ENCODE measurements around the gene EFNA5.

Gene EFNA5

DNA sequence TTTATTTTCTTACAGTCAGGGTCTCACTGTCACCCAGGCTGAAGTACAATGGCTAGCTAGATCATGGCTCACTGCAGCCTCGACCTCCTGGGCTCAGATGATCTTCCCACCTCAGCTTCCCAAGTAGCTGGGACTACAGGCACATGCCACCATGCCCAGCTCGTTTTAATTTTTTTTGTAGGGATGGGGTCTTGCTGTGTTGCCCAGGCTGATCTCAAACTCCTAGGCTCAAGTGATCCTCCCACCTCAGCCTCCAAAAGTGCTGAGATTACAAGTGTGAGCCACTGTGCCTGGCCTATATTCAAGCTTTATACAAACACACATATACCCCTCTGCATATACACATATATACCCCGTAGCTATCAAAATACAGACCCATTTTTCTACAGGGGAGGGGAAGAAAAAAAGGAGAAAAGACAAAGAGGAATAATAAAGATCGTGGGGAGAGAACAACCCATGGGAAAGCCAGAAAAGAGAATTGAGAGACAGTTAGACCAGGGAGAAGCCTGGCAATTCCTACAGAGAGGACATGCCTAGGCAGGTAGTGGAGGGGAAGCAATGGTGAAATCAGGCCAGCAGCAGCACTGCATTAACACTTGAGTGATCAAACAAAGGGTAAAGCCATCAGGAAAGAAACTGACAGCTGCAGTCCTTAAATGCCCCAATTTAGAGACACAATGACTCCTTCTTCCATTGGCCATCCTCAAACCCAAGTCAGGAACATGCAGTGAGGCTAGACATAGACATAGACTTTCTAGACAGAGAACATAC, 102.7 kb downstream of the EFNA5 start:
- no peak for DNase-seq

DNA sequence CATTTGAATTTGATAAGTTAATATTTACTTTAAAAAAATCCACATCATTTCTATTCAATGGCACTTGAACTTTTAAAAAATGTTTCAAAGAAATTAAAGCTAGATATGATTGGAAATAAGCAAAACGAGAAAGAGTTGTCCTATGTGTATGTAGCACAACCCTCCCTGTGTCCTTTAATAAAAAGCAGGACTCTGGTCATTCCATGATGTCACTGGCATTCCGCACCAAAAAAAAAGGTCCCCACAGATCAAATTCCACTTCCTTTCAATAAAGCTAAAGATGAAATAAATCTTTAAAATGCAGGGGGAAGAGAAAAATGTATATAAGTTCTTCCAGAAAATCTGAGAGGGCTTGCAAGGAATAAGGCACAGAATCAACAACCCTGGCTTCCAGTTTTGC, 103.8 kb downstream of the EFNA5 start:
- DNase-seq = no peak

DNA sequence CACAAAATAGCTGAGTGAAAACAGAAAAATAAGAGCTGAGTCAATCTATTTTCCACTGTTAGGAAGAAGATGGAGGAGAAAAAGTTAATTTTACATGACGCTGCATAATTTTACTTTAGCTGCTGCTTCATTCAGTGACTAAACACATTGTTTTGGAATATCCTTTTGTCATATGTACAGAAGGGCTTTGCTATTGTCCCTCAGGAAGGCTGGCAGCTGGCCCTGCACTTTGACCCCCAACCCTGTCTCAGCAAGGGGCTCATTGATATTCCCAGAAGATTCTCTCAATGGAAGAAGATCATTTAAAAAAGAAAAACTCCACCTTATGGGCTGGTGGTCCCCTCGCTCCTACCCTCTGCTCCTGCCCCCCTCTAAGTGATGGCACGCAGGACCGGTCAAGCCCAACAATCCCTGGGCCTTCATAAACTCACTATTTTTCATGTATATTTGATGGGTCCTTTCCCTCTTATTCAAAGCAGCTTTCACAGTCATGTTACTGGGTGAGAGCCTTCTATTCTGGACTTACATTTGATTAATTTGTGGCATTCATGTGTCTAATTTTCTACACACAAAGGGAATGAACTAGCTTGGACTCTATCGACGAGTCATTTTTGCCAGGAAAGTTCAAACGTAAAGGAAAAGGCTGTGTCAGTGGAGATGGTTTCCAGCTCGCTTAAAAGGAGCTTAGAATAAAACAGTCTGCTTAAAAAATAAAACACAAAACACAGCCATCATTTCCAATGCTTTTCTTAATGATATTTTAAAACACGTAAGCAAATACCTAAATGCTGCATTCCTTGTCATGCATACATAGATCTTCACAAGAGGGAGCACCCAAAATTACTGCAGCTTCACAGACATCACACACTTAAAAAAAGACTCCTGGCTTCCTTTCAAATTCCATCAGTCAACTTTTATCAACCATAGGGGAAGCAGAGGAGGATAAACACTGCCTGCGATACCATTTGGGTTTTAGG, 104.7 kb downstream of the EFNA5 start:
- DNase-seq = no peak

DNA sequence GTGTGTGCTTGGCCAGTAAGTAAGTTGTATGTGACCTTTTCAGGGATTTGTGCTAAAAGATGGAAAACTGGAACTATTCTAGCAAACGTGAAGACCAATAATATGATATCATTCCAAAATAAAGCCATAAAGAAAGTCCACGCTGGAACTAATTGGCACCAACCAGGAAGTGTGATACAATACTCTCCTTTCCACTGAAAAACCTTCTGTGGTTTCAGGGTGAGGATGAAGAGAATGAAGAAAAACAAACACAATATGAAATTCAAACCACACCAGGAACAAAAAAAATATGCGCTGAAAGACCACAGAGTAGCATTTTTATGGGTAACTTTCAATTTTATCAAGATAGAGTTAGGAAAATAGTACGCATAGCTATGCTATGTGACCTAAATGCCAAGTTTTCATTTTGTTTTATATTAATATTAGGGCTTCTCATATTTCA, 105.8 kb downstream of the EFNA5 start:
- no peak for DNase-seq

DNA sequence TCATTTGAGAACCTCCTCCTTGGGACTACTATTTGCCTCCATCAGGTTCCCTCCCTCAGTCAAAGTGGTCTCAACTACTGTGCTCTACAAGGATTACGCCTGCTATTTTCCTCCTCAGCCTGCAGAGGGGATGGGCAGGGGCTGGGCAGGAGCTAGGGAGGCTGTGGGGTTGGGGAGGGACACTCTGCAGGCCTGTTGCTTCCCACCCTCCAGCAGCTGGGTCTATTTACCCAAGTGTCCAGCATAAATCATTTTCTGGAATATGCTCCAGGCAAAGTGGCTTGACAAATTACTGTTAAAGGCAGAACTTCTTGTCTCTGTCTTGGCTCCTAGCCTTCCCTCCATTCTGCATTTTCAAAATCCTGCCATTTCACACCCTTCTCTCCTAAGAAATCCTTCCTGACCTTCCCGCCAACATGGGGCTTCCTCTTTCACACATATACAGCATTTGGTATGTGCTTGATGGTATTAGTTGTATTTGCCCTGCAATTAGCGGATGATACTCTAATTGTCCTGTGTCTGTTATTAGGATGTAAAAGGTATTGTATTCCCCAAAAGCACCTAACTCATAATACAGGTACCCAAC, 106.7 kb downstream of the EFNA5 start:
- no peak for DNase-seq

DNA sequence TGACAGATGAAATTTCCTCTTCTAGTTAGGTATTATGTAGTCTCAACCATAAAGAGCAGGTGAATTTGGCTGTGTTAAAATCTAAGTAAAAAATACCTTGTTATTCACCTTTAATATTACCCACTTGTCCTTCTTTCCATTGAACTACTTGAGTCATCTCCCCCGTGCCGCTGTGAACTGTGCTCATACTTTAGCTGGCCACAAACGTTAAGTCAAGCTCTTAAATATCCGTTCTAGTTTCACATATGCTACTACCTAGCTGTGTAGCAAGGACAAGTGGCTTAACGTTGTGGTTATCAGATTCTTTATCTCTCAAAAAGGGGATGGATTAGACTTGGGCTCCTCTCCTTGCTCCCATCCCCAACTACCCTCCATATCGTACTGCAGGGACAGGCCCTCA, 110.4 kb downstream of the EFNA5 start:
- DNase-seq = no peak

DNA sequence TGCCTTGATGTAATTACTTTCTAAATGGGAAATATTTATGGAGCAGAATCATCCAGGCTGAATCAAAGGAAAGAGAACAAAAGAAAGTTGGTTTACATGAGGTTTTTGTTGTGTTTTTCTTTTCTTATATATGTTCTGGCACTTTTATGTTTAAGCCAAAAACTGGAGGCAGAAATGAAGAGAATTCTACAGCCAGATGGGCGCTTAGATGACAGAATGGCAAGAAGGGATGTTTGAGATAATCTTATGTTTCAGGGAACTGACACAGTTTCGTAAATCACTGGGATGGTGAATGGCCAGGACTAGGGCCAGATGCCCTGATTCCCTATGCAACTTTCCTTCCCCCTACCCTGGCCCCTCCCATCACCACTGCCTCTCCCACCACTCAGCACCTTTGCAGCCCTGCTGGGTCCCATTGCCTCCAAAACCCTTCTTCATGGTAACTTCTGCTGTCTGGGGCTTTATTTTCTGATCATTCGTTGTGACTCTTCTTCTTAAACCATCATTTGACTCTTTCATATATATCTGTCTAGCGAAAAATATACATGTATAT, 111.8 kb downstream of the EFNA5 start:
- DNase-seq = no peak

DNA sequence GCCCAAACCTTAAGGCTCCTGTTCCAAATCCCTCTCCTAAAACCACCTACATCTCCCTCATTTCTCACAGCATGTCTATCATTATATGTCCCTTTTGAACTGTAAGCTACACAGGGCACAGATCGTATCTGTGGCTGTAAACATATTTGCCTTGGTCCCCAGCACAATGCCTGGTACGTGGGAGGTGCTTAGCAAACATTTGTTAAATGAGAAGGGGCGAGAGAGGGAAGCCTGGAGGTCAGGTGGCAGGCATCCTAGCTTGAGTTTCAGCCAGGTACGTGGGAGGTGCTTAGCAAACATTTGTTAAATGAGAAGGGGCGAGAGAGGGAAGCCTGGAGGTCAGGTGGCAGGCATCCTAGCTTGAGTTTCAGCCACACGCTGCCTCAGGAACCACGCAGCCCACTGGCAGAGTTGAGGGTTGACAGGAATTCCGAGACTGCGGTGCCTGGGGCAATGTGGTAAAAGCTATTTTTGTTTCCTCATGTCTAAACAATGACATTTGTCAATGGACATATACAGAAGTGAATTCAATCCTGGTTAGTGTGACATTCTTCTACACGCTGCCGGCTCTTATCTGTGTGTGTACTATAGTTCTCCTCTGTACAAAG, 113.6 kb downstream of the EFNA5 start:
- DNase-seq = no peak

DNA sequence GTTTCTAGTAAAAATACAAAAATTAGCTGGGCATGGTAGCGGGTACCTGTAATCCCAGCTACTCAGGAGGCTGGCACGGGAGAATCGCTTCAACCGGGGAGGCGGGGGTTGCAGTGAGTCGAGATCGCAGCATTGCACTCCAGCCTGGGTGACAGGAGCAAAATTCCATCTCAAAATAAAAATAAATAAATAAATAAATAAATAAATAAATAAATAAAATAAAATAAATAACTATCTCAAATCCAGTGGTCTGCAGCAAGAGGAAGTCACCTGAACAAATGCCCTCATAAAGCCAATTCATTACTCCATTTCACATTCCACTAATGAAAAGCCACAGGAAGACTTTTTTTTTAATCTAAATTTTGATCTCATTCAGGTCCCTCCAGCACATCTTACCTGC, 114.2 kb downstream of the EFNA5 start:
- no peak for DNase-seq

DNA sequence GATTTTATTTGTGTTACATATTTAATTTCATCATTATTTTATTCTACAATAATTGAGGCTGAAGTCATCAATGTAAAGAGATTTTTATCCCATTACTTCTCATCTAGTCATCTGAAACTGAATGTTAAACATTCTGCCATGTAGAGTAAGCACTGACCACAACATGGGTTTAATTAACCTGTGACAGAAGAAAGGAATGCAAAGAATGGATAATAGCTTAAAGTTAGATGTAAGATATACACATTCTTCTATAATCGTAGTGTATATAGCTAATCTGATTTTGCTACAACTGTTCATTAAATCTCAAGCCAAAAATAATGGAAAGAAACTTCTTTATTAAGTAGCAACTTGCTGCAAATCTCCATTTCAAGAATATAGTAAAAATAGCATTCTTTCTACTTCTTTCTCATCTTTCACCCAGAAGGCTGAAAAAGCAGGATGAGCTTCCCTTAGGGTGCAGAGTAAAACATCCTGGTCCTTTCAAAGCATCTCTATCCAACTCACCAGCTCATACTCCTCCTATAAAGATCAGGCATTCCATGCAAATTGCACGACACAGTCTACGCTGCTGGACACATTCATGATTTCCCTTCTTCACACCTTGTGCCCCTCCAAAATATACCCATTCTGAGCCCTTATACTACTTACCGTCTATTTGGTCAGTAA, 115.2 kb downstream of the EFNA5 start:
- DNase-seq = no peak

DNA sequence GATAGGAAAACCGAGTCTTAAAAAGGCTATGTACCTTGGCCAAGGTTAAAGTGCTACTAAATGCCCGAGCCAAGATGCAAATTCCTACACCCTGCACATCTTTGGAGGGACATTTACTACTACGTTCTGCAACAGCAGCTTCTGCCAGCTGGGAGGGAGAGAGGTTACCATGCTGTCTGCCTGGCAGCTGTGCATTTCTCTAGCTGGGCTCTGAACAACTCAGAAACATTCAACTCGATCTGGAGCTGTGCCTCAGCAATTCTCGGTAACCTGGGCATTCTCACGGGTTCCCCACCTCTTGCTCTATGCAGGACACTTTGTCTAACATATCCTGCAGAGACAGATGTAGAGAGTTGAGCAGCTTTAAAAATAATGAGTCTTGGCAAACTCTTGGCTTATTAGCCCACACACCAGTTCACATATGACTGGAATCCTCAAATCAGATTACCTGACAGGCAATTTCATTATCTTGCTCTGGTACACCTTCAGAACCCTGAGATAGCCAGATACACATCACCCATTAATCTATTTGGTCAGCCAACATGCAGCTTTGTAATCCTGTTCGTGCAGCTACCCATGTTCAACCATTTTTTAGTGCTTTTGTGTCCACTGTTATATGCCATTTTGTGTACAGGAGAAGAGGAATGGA, 115.8 kb downstream of the EFNA5 start:
- DNase-seq = no peak

DNA sequence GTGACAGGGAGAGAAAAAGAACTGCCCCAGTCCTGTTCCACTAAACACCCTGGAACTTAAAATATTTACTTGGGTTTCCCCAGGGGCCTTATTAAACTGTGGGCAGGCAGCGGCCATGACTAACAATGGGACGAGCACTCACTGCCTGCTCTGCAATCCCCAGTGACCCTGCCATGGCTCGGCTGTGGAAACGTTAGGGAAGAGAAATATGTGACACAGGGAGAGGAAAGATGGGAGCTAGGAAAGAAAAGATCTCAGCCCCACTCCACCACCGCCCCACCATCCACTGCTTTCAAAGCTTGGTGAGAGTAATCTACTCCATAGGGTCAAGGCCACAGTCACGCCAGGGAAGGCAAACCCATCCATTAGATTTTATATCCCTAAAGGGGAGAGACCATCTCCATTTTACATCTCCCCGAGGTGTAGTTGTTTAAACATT, 117.6 kb downstream of the EFNA5 start:
- DNase-seq = no peak

DNA sequence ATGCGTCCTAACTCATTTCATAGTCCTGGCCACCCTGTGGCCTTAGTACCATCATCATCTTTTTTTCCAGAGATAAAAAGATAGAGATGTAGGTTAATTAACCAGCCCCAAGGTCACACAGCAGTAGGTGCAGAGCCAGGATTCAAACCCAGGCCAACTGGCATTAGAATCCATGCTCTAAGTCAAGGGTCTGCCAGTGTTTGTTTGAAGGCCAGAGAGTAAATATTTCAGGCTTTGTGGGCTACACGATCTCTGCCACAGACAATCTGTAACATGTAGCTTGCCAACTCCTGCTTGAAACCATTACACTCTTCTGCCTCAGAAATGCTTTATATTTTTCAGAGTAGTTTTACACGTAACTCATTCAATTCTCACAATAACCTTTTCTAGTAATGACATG, 119.6 kb downstream of the EFNA5 start:
- no peak for DNase-seq

DNA sequence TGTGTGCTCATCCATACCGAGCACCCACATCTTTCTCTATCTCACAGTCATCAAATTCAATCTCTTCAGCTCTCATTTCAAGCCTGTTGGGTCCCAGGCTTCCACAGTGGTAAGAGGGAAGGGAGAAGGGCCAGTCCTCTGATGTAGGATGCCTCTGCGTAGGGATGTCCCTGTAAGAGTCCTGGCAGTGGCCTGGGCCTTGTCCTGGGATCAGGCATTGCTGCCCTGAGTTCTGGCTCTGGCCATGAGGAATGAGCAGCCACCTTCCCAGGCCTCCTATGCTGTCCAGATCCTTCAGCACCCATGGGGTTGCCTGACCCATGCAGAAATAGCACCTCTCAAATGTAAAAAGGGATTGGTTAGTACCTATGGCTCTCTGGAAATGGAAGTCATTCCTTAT, 121.2 kb downstream of the EFNA5 start:
- no peak for DNase-seq

DNA sequence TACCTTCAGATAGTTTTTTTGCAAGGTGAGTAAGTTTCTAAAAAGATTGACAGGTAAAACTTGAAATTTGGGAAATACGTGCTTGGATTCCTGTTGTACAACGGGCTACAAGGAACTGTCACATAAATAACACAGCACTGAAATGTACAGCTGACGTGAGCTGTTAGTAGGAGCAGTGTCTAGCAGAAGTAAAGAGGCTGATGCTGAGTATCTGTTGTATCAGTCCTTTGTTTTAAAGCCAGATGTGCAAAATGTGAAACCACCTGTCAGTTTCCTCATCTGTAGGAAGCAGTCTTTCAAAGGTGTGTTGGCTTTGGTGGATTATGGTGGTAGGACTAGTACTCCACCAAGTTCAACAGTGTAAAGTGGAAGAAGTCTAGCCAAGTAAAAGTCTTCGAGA, 122.3 kb downstream of the EFNA5 start:
- no peak for DNase-seq

DNA sequence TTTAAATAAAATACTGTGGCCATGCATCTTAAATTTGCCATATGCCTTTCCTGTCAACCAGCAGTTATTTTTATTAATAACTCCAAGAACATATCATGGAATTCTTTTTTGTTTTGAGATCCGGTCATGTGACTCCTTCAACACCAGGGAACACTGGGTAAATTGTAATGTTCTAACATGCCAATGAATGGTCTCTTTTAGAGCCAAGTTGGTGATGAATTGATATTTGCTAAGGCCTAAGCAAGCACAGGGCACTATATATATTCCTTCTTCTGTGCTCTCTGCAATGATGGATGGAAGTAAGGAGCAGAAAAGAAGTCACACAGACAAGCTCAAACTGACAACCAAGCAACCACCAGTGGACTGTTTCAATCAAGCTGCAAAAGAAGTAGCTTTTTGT, 124.0 kb downstream of the EFNA5 start:
- no peak for DNase-seq

DNA sequence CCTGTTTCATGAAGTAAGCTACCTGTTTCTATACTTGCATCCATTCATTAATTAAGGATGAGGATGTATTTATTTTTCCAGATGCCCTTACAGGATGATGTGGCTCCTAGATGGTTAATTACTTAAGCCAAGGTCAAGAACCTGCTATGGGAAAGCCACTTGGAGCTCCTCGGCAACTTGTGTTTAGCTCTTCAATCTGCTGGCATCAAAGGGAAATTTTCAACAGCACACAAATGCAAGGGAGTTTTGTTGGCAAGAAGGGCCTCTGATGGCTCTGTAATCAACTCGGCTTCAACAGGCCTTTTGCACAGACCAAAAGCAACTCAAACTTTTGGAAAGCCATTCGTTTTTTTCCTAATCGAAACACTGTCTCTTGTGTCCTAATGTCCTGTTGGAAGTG, 125.3 kb downstream of the EFNA5 start:
- DNase-seq = no peak

DNA sequence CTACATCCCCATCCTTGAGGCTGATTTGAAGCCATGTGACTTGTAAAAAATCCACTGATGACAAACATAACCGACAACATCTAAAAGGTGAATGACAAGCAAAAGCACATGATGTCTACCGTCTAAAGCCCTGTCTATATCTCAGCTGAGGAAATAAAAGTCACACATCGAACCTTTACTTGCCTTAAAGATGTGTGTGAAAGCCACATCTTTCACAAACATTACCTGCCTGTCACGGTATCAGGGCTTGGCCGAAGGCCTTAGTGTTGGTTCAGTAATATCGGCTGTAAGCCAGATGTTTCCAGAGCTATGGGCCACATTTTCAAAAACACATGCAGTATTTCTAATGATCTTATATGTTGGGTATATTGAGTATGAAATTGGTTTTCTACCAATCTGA, 125.8 kb downstream of the EFNA5 start:
- DNase-seq = no peak

DNA sequence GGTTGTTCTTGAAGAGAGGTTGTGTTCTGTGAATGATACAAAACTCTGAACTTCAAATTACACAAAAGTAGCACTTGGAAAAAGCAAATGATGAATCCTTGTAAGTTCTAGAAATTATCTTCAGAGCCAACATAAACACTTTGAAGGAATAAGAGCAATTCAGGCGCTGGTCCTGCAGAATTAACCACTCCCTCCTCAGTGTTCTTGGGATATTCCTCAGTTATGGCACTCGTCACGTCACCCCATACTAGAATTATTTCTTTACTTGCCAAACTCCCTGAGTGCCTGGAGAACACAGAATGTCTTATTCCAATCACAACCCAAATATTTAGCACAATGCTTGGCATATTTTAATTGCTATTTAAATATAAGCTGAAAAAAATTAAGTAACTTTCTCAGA, 126.3 kb downstream of the EFNA5 start:
- no peak for DNase-seq

DNA sequence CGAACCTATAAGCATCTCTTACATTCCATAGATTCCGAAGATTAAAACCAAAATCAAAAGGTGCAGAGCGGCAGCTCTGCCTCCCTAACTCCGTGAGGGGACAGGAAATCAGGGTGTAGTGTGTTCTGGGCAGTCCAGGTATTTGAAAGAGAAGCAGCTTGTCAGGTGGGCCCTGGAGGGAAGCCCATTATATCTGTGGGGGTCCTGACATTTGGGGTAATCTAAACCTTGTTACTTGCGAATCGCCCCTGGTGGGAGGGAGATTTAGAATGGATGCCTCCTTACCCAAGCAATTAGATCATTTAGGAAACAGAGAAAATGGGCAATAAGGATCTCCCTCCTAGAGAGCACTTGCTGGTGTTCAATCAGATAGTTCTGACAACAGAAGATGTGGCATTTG, 126.9 kb downstream of the EFNA5 start:
- DNase-seq = no peak

DNA sequence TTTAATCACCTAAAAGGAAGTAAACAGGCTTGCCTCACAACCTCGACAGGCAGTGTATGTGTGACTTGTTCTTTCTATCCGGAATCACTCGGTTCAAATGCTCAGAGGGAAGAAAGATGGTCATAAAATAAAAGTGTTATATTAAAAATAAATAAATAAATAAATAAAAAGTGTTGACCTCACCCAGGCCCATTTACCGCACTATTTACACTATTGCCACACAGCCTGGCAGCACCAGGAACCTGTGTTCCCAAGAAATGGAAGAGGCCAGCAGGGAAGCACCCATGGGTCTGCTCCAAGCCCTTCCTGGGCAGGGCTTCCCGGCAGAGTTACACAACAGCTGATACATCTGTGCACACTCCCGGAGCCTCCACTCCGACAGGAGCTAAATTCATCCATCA, 127.9 kb downstream of the EFNA5 start:
- DNase-seq = no peak

DNA sequence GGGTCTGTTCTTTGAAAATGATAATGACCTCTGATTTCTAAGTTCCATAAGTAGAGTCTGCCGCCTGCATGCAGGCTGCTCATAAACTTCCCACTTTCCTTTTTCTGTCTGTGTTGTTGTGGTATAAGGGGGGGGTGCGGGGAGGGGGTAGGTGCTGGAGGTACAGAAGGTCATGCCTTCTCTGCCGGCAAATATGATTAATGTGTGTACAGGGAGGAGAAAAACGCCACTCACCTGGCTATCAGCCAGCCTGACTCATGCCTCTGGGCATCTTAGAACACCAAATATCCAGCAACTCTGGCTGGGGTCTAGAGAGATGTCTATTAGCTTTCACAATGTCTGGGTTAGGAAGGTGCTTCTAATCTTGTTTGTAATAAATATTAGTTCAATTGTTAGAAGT, 128.3 kb downstream of the EFNA5 start:
- DNase-seq = no peak
